ENCODE results near the gene NT5DC4.
"Not testable (repeated sequence)": the region's sequence is repeated elsewhere in the genome, so short reads cannot be mapped to it uniquely, and the experiment has no call there.

The NT5DC4 gene

DNA sequence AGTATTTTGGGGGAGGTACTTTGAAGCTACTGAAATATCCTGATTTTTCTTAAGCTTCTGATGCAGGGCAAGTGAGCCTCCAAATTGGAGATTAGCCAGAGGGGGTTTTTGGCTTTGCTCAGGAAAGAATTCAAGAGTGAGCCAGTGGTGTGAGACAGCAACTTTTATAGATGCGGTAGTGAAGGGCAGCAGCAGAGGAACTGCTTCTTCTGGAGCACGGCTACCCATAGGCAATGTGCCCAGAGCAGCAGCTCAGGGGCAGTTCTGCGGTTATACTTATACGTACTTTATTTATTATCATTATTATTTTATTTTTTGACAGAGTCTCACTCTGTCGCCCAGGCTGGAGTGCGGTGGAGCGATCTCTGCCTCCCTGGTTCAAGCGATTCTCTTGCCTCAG is 19.8 kb upstream of the NT5DC4 start:
- no peak for DNase-seq

- no peak for DNase-seq
Observed at GRCh38 chr2:112703684-112704083, 17.1 kb upstream of the NT5DC4 start.

GRCh38 chr2:112705575-112705974 is 15.2 kb upstream of the NT5DC4 start:
- DNase-seq, result no peak

GRCh38 chr2:112706170-112706664 is 14.6 kb upstream of the NT5DC4 start:
- DNase-seq, result peak in 1 of 2 donors; percentile 35

- DNase-seq, result not testable (repeated sequence)
Observed at GRCh38 chr2:112706947-112707346, 13.9 kb upstream of the NT5DC4 start.

DNA sequence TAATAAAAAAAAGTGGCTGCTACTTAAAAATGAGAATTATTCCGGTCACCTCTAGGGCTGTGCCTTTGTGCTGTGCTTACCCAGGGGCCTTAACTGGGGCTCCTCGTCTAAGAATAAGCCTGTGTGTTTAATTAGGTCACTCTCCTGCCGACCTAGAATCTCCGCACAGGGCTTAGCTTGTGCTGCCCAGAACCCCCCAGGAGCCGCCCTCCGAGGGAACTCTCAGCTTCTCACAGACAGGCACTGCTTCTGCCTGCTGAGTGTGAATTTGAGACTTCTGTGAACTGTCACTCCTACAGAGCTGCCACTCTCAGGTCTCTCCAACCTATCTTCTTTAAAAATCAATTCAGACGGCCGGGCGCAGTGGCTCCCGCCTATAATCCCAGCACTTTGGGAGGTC is 11.9 kb upstream of the NT5DC4 start:
- no peak for DNase-seq

DNA sequence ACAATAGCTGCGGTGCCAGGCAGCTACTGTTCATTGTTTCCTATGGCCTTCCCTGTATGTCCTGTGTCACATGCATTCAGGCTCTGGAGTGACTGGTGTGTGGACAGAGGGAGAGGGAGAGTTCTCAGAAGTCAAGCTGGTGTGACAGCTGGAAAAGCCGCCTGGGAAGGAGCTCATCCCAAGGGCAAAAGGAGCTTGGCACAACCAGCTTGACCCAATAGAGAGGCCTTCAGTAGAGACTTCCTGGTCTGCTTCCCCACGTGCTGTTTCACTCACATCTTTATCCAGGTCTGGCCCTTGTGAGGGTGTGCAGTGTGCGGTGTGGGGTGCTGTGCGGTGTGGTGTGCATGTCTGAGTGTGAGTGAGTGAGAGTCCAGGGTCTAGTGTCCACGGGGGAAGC is 11.1 kb upstream of the NT5DC4 start:
- DNase-seq, result no peak

GRCh38 chr2:112710956-112711750 is 9.7 kb upstream of the NT5DC4 start:
- DNase-seq, result no peak

GRCh38 chr2:112712465-112712864 is 8.4 kb upstream of the NT5DC4 start:
- DNase-seq, result no peak

DNA sequence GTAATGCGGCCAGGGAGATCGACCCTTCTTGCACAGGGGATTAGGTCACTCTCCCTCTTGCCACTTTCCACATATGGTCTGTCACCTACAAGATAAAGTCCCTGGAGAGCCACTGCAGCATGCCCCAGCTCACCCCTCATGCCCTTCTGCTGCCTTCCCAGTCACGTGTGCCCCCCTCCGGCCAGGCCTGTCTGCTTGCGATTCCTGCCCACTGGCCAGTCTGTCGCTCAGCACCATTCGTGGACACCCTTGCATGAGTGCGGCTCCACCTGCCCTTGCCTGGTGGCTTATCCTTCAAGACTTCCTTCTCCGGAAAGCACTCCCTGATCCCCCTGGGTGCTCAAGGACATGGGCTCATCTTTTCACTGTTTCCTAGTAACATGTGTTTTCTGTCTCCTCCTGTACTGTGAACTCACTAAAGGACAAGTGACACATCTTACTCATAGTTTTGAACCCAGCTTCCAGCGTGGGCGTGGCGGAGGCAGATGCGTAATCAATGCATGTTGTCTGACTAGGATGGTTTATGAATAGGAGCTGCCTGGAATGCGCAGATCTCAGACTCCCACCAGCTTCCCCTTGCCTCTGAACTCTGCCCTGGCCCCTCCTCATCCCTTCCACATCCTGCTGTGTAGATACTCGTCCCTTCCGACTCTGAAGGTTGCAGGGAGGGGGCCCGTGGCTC is 7.8 kb upstream of the NT5DC4 start:
- peak; percentile 41 to 60 for DNase-seq

GRCh38 chr2:112713585-112713925 is 7.3 kb upstream of the NT5DC4 start:
- no peak for DNase-seq

DNA sequence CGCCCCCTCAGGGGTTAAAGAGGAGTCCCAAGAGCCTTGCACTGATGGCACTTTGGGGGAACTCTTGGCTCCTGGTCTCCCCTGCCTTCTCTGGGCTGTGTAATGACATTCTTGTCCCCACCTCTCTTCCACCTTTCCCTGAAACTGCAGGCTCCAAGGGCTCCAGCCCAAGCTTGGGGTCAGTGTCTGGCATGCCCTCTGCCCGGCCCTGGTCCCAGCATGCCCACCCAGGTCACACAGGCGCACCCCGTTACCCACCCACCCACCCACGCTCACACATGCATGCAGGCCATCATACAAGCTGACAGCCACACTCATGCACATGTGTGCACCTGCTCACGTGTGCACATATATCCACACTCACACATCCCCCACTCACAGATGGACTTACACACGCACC is 6.9 kb upstream of the NT5DC4 start:
- DNase-seq, result no peak

DNA sequence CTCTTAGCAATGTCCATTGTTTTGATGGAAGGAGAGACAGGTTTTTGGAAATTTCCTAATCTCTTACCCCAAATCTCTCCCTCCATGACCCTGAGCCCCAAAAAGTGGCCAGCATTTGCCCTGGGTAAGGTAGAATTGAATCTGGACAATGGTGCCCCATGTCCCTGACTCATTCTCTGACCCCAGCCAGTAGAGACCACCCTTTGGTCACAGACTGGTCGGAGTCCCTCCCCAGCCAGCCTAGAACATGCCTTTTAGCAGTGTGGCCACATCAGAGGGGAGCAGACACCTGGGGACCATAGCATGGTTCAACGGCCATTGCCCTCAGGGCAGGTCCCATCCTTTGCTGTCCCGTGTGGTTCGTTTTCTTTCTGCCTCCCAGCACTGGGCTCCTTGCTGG is 6.5 kb upstream of the NT5DC4 start:
- no peak for DNase-seq

DNA sequence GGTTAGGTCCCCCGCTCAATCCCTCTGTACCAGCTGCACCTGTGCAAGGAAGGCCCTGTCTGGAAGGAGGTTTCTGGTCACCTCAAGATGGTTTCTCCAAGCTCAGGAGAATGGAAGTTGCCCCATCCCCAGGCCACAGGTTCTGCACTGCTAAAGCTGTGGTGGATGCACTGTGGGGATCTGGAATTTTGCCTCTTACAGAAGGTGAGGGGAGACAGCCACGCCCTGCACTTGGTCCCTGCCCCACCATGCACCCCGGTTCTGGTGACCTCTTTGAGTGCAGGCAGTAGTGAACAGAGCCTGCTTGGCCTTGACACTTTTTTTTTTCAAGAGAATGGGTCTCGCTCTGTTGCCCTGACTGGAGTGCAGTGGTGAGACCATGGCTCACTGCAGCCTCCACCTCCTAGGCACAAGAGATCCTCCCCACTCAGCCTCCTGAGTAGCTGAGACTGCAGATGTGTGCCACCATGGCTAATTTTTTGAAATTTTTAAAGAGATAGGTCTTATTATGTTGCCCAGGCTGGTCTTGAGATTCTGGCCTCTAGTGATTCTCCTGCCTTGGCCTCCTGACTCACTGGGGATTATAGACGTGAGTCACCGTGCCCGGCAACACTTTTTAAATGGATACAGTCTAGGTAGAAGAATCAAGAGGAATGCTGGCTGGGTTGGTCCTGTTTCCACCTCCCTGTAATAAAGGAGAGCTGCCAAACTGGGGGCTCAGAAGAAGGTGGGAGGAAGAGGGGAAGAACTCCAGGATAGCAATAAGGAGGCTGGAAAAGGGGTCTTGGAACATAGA is 5.8 kb upstream of the NT5DC4 start:
- no peak for DNase-seq

- not testable (repeated sequence) for DNase-seq
Observed at GRCh38 chr2:112716094-112716493, 4.7 kb upstream of the NT5DC4 start.

- DNase-seq, result not testable (repeated sequence)
Observed at GRCh38 chr2:112716826-112717352, 3.9 kb upstream of the NT5DC4 start.

- DNase-seq, result no peak
Observed at GRCh38 chr2:112718863-112719370, 1.9 kb upstream of the NT5DC4 start.

- DNase-seq, result no peak
Observed at GRCh38 chr2:112721819-112722522, 1.2 kb downstream of the NT5DC4 start.

- no peak for DNase-seq
Observed at GRCh38 chr2:112722816-112723546, 2.2 kb downstream of the NT5DC4 start.

- DNase-seq, result no peak
Observed at GRCh38 chr2:112723547-112723940, 2.7 kb downstream of the NT5DC4 start.

DNA sequence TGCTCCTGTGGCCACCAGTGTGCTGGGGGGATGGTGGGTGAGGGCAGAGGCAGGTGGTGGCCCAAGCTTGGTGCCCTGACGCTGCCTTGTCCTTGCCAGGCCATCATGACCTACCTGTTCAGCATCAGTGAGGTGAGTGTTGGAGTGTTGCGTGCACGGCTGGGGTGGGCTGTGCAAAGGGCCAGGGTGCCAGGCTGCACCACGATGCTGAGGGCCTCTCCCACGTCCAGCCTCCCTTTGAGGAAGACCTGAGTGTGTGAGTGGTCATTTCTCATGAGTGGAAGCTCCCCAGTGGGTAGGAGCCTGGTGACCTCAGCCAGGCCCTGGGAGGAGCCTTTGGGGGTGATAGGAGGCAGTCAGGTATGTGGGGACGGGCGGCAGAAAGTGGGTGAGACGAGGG is 3.2 kb downstream of the NT5DC4 start:
- no peak for DNase-seq
